ENCODE results near the gene CBX5.

GRCh38 chr12:54306925-54307741 lies 27.2 kb upstream of the CBX5 start:
- TF ChIP-seq CTCF (optimal IDR thresholded peaks at IDR 0.05 in 1 of 3, IDR thresholded peaks at IDR 0.05 in 1 of 3, conservative IDR thresholded peaks at IDR 0.05 in 1 of 3; ENCODE audit: extremely low read depth in 1 of 3, insufficient read depth in 2 of 3, low read length in 3 of 3) = no peak
- TF ChIP-seq EZH2 (IDR thresholded peaks at IDR 0.05; ENCODE audit: low read length) = no peak

Measured in keratinocyte (primary cell).